ENCODE results near the gene TM9SF3.

Gene TM9SF3

DNA sequence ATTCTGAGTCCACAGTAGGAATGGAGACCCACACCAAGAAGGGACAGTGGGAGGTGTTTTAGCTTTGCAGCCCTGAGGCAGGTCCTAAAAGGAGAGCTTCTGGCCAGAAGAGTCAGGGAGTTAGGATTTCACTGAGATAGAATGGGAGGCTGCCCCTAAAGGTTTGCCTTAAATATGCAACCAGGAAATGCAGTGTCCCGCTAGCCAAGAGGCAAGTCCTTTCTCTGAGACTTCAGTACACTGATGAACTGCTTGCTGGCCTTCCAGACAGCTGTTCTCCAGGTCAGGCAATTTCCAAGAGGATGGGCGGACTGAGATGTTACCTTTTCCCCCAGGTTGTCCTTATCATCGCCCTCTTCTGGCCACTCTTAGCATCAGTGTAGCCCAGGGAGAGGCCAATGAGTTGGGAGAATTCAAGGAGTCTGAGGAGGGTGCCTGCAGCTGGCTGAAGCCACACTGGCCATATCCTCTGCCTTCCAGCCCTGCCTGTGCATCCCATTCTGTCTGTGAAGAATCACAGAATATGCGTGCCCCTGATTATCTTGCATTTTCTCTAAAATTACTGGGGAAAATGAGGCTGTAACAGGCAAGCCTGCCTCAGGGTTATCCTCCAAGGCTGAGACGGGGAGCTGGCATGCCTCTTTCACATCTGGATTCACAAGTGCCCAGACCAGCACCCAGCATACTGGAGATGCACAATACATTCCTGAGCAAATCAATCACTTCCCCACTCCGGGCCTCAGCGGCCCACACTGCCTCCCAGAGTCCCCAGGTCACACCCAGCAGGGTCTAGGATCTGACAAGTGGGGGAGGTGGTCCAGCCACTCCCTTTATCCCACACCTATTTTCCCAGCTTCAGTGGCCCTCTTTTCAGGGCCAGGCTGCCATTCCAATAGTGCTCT, 75.5 kb downstream of the TM9SF3 start:
- DNase-seq (ENCODE audit: low read depth in 2 of 2): no peak

DNA sequence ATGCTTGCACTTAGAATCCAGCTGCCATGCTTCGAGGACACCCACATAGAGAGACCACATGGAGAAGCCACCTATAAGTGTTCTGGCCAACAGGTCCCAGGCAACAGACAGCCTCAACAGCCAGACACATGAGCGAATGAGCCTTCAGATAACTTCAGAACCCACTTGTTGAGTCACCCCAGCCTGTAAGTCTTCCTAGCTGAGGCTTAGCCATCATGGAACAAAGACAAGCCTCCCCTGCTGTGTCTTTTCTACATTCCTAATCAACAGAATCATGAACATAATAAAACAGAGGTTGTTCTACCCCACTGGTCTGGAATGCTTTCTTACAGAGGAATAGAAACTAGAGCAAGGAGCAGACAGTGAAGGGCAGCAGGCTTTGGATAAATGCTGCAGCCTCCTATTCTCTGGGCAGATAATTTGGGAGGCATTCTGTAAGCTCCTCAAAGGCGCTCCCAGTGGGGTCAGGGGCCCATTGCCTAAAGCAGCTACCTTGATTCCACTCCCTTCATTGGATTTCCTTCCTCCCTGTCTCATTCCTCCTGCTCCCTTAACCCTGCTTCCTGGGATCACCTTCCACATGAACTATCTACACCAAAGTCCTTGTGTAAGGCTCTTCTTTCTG, 77.7 kb downstream of the TM9SF3 start:
- DNase-seq (ENCODE audit: low read depth in 2 of 2): no peak

DNA sequence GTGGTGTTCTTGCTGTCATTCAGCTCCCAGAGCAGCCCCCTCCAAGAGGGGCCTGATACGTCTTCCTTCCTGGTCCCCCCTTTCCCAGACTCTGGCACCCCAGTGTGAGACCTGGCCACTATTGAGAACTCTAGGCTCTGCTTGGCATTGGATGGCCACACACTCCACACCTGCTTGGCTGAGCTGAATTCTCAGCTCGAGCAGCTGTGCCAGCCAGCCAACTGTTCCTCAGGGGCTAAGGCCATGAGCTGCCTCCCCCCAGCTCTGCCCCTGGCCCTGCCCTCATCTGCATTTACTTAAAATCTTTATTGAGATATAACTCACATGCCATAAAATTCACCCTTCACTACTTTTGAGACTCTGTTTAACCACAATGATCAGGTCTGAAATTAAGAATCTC, 79.8 kb downstream of the TM9SF3 start:
- DNase-seq (ENCODE audit: low read depth in 2 of 2): no peak

DNA sequence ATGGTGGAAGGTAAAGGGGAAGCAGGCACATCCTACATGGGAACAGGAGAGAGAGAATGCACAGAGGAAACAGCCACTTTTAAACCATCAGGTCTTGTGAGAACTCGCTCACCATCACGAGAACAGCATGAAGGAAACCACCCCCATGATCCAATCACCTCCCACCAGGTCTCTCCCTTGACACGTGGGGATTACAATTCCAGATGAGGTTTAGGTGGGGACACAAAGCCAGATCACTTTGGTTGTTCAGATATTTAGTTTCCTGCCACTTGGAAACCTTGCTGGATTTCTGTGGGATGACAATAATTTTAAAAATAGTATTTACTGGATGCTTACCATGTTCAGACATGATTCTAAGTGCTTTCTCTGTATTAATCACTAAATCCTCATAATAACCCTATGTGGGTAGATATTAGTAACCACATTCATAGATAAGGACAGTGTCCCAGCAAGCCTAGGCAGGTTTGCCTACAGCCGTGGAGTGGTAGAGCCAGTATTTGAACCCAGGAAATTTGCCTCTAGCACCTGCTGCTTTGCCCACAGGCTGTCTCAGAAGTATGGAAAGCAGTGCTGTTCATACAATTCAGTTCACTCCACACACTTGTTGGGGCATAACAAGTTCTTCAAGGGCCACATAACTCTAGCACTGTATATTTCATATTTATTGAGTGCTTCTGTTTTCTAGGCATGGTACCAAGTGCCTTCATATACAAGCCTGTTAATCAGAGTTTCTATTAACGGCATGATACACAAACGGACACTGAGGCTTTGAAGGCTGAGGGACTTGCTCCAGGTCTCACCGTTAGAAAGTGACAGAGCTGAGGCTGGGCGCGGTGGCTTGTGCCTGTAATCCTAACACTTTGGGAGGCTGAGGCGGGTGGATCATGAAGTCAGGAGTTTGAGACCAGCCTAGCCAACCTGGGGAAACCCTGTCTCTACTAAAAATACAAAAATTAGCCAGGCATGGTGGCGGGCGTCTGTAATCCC, 81.4 kb downstream of the TM9SF3 start:
- no peak for DNase-seq (ENCODE audit: low read depth in 2 of 2)

DNA sequence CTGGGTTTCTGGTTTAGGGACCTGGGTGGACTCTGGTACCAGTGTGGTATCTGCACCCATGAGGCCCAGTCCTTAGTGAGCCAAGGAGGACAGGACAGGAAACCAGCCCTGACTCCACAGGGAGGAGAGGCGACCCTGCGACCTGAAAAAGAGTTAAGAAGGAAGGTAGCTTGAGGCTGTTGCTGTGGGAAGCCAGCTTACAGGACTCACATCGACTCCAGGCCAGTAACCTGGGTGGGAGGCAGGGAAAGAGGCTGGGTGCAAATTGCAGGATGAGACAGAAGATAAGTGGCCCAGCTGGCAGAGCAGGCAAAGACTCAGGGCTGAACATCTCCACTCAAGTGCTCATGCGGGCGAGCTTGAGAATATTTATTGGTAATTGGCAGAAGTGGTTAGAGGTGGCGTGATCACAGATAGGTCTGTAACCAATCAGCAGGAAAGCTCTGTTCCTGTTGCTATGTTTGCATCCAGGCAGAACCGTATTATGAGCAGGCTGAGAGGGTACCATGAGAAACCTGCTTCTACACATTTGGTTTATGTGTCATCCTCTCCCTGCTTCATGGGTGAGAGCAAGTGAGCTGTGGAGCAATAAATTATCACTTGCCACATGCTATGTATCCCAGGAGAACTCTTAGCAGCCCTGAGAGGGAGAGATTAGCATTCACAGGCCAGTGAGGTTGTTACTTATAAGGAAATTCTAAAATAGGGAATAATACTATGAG, 84.1 kb downstream of the TM9SF3 start:
- no peak for DNase-seq (ENCODE audit: low read depth in 2 of 2)

DNA sequence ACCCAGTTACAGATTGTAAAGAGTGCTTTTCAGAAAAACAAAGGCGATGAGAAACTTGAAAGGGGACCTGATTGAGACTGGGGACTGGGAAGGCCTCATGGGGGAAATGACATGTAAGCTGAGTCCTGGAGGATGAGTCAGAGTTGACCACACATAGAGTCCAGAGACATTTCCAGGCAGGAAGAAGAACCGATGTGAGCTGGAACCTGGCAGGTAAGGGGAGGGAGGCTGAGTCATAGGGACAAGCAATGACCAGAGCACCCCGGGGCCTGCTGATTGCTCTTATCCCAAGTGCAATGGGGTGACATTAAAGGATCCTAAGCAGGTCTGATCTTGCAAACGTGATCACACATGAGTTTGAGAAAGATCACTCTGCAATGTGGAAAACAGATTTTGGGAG, 84.8 kb downstream of the TM9SF3 start:
- DNase-seq (ENCODE audit: low read depth in 2 of 2): no peak

DNA sequence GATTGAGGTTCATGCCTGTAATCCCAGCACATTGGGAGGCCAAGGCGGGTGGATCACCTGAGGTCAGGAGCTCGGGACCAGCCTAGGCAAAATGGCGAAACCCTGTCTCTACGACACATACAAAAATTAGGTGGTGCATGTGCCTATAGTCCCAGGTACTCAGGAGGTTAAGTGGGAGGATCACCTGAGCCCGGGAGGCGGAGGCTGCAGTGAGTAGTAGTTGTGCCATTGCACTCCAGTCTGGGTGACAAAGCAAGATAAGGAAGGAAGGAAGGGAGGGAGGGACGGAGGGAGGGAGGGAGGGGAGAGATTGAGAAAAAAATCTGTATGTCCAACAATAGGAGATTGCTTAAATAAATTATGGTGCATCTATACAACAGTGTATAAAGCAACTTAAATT, 86.3 kb downstream of the TM9SF3 start:
- no peak for DNase-seq (ENCODE audit: low read depth in 2 of 2)

DNA sequence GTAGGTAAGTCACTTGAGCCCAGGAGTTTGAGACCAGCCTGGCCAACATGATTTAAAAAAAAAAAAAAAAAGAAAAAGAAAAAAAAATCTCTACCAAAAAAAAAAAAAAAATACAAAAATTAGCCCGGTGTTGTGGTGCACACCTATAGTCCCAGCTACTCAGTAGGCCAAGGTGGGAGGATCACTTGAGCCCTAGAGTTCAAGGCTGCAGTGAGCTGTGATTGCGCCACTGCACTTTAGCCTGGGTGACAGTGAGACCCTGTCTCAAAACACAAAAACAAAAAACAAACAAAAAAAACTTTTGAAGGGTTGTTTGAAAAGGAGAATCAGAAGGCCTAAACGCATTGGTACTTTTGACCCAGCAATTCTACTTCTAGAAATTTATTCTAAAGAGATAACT, 86.8 kb downstream of the TM9SF3 start:
- no peak for DNase-seq (ENCODE audit: low read depth in 2 of 2)

DNA sequence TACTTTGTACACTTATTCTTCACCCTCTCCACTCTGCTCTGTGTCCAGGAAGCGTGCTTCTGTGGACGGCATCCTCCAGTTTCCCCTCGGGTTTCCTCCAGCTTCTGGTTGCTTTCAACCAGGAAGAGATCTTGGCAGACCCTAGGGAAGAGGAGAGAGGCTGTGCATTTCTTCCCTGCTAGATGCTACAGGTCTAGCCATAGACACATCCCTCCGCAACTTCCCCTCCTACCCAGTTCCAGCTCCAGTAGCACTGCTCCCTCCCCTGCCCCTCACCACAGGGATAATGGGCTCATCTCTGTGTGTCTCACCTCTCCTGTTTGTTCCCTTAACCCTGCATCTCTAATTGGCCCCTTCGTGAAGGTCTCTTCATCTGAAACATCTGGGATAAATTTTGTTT, 89.4 kb downstream of the TM9SF3 start:
- DNase-seq (ENCODE audit: low read depth in 2 of 2): no peak

DNA sequence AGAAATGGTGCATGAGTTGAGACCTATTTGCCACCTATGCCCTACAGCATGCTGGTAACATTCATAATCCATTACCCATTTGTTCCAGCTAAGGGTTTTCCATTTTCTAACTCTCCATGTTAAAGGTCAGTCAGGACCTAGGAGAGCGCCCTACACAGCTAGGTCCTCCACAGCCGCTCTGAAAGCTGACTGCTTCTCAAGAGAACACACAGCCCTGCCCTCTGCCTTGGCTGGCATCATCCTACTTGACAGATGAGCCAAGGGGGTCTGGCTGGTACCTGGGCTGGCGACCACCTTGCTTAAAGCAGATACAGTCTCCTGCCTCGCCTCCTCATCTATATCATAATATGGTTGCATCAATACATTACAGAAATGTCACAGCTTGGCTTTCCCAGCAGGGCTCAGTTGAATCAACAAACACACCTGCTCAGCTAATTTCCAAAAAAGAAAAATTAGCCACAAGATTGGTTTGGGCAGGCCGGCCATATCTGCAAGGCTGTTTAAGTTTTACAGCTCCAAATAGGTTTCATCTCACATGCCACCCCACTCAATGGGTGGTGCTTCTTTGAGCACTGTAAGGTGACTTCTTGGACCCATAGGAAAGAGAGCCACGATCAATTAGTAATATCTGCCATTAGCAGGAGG, 90.4 kb downstream of the TM9SF3 start:
- no peak for DNase-seq (ENCODE audit: low read depth in 2 of 2)

DNA sequence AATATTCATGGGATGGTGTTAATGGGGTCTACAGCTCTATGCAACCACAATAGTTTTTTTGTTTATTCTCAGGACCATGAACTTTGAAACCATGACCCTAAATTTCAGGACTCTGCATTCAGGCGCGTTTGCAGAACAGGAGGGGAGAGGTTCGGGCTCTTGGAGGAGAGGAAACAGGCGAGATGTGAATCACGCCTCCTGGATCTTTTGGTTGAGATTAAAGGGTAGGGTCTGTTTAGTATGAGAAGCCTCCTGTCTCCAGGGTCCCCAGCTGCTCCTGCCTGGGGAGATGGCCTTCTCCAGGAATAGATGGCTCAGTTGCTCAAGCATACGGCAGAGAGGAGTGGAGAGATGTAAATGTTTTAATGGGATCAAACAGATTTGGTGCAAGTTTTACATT, 91.3 kb downstream of the TM9SF3 start:
- no peak for DNase-seq (ENCODE audit: low read depth in 2 of 2)

DNA sequence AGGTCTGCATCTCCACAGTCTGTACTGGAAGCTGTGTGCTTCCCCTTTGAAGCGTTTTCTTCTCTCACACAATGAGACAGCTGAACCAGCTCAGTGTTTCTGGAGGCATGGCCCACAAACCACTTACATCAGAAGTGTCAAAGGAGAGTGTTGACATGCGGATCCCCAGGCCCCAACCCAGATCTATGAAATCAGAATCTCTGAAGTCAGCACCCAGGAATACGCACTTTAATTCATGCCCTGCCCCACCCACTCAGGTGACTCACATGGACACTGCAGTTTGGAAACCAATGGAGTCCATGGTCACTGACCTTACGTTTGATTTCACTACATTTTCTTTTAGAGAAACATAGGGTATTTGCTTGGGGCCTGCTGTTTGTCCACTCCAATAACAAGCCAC, 92.1 kb downstream of the TM9SF3 start:
- no peak for DNase-seq (ENCODE audit: low read depth in 2 of 2)

DNA sequence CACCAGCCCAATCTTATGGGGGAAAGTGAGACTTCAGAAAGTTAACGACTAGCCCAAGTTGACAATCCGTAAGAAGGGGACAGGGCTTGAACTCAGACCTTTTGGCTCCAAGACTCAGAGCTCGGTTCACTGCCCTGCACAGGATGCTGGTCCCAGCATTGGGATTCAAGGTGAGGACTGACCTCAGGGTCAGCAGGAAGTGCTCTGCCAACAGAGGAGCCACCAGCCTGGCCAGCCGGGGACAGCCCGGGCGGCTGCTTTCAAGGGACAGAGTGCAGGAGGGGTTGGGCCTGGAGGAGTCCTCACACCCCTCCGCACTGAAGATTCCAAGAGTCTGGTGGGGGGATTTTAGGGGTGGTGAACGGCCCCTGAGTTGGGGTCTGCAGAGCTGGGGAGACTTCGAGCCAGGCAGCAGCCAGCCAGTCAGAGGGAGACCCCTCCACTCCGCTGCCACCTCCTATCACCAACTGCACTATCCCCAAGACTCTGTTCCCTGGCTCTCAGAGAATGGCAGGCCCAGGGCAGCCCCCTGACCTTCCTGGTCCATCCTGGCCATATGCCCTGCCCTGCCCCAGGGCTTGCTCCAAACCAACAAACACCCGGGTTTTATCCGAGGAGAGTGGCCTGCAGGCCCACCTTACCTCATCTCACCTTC, 92.8 kb downstream of the TM9SF3 start:
- no peak for DNase-seq (ENCODE audit: low read depth in 2 of 2)

DNA sequence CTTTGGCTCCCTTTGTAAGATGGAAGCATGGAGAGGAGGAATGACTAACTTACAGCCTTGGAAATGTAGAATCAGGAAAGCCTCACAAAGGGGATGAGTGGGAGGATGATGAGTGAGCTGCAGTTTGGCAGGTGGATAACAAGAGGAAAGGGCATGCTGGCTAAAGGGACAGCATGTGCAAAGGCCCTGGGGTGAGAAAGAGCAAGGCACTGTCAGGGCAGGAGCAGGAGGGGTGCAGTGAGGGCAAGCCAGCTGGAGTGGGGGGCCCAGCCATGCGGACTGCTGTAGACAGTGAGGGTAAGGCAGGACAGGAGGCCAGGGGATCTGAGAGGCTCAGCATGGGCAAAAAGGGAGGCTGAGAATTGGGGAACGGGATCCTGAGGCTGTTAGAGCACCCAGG, 93.6 kb downstream of the TM9SF3 start:
- no peak for DNase-seq (ENCODE audit: low read depth in 2 of 2)

DNA sequence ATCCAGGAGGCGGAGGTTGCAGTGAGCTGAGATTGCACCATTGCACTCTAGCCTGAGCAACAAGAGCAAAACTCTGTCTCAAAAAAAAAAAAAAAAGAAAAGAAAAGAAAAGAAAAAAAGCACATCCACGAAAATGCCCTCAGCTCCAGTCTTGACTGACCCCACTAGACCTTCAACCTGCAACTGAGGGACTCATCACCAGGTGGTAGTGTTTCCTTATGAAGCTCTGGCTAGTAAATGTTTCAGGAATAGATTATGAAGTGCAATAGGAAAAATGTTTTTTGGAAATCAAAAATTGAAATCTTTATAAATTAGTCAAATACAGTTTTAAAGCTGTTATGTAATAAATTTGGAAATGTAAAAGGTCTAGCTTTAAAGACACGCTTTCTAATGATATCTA, 95.5 kb downstream of the TM9SF3 start:
- DNase-seq (ENCODE audit: low read depth in 2 of 2): no peak

DNA sequence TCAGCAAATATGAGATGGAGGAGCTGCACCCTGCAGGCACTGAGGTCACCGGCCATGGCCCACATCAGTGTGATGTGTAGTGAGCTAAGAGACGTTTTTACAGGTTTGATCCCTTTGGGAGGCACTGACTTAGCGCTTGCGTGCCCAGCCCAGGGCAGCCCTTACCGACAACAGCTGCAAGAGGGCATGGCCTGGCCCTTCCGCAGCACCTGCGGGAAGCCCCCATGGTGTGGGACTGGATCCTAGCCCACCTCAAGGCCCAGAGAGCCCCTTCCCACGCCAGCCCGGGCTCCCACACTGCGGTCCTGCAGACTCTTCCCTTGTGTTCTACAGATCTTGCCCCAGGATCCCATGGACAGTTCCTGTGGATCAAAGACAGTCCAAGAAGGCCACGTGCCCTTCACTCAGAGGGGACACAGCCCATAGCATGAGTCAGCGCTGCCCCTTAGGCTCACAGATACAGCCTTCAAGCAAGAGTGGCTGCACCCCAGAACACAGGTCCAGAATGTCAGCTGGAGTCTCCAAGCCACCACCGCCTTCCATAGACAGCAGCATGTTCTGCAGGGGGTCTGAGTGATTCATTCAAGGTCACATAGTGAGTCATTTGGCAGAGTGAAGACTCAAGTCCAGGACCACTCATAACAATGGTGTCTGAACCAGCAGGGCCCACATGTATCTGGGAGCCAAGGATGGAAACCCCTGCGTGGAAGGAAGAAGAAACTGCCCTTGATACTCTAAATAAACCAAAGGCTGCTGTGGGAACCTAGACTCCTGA, 98.5 kb downstream of the TM9SF3 start:
- DNase-seq (ENCODE audit: low read depth in 2 of 2): no peak

DNA sequence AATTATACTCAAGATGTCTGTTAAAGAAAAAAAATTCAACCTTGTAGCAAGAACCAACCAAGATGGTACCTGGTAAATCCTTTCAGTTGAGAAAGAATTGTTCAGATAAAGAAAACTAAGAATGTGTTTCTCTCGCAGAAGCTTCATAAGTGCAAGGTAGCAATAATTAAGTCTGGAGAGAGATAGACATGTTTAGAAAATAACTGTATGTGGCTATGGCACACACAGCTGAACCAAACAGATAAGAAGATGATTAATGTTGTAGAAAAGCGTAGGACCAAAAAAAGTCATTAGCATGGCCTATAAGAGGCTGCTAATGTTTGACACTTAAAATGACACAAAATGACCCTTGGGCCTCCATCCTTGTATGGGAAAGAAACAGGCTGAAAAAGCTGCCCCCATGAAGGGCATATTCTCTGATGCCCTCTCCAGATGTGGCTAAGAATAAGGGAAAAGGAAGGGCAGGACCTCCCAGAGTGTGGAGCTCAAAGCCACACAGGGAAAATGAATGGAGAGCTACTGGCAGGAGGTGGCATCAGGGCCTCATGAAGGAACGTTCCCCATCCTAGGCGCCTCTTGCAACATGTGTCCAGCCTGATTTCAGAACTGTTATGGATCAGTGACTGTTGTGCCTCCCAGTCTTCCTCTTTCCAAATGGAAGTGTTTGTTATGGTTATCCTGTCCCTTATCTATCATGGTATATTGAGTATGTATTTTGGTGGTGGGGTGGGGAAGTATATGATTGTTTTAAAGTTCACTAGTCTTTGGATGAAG, 103.8 kb downstream of the TM9SF3 start:
- no peak for DNase-seq (ENCODE audit: low read depth in 2 of 2)

DNA sequence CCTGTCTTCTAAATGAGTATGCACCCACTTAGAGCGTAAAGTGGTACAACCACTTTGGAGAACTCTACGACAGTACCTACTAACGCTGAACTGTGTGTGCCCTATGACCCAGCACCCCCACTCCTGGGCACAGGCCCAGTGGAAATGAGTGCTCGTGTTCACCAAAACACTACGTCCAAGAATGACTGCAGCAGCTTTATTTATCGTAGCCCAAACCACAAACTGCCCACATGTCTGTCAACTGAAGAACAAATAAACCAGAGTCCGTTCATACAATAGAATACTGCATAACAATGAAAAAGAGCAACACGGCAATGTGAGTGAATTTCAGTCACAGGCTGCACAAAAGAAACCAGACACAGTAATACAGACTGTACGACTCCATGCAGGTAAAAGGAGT, 108.5 kb downstream of the TM9SF3 start:
- DNase-seq (ENCODE audit: low read depth in 2 of 2): no peak

DNA sequence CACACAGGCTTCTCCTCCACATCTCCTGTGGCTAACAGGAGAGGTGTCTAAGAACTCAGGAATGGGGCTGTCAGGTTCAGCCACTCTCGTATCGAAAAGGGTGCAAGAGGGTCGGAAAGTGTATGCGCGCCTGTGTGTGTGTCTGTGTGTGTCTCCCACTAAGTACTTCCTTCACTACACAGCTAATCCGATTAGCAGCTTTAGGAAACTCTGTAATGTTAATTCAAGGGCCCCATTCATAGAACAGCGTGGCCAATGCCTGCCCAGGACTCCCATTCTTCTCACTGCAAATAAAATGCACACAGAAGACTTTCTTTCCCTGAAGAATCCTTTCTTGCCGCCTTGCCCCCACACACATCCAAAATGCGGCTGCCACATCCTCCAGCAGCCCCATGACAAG, 112.9 kb downstream of the TM9SF3 start:
- no peak for DNase-seq (ENCODE audit: low read depth in 2 of 2)
